B cell (primary cell): ENCODE measurements around the gene SEZ6L.

Source experiments
- CTCF ChIP-seq: fragments of 200-600 bp; IDR thresholded peaks from one replicate; pipeline ENCODE4 v1.8.0; 2022; ENCODE audit warnings: antibody characterized with exemption, mild to moderate bottlenecking
- EZH2 ChIP-seq: IDR thresholded peaks from 2 replicates; pipeline ENCODE4 v1.6.1; 2012; ENCODE audit warnings: borderline replicate concordance, low read depth, mild to moderate bottlenecking, moderate library complexity, low read length; ENCODE audit not compliant: insufficient read depth, poor library complexity, severe bottlenecking

GRCh38 chr22:26391623-26392022 is 222.4 kb downstream of the SEZ6L start:
- TF ChIP-seq CTCF: no peak
- no peak for TF ChIP-seq EZH2
